Neural cell (in vitro differentiated cells): ENCODE measurements around the gene HADH. TPM values are rescaled to one million over a fixed set of nuclear protein-coding genes. Genes with fewer than 3 reads are reported as not detected.

Experiments
- H2AFZ ChIP-seq: fragments of 200-600, 300-800 bp; sonication (generic), shearing (Covaris generic); 2 replicates; pipeline ENCODE4 v1.6.0; 2014; ENCODE audit warnings: low read depth, mild to moderate bottlenecking, antibody characterized with exemption, low read length, moderate library complexity
- H3F3A ChIP-seq: fragments of 200-600 bp; shearing (Covaris generic); 2 replicates; pipeline ENCODE4 v1.6.1; 2016; ENCODE audit warnings: mild to moderate bottlenecking, moderate library complexity, mixed read lengths, antibody characterized with exemption, low read length; ENCODE audit not compliant: insufficient read depth, poor library complexity, severe bottlenecking
- H3K27ac ChIP-seq: fragments of 200-600, 300-800 bp; sonication (generic), shearing (Covaris generic); 2 replicates; pipeline ENCODE4 v1.5.1; 2014; ENCODE audit warnings: mild to moderate bottlenecking, low read length, moderate library complexity
- H3K27me3 ChIP-seq: fragments of 300-800, 200-600 bp; sonication (generic), shearing (Covaris generic); 2 replicates; pipeline ENCODE4 v1.6.0; 2014; ENCODE audit warnings: mild to moderate bottlenecking, low read depth, low read length, moderate library complexity; ENCODE audit not compliant: insufficient read depth
- H3K36me3 ChIP-seq: fragments of 300-800, 200-600 bp; sonication (generic), shearing (Covaris generic); 2 replicates; pipeline ENCODE4 v1.5.1; 2014; ENCODE audit warnings: mild to moderate bottlenecking, antibody characterized with exemption, low read length, moderate library complexity; ENCODE audit not compliant: insufficient read depth
- H3K4me2 ChIP-seq: fragments of 300-800, 200-600 bp; sonication (generic), shearing (Covaris generic); 2 replicates; pipeline ENCODE4 v1.6.0; 2014; ENCODE audit warnings: mild to moderate bottlenecking, low read length
- H3K4me3 ChIP-seq: fragments of 300-800, 200-600 bp; sonication (generic), shearing (Covaris generic); 2 replicates; pipeline ENCODE4 v1.5.1; 2014; ENCODE audit warnings: mild to moderate bottlenecking, low read length, moderate library complexity
- H3K79me2 ChIP-seq: fragments of 200-600 bp; shearing (Covaris generic); replicated peaks from 2 replicates; pipeline ENCODE4 v1.6.0; 2014; ENCODE audit warnings: mild to moderate bottlenecking, low read length, moderate library complexity; ENCODE audit not compliant: insufficient read depth
- H3K9ac ChIP-seq: fragments of 300-800, 200-600 bp; sonication (generic), shearing (Covaris generic); 2 replicates; pipeline ENCODE4 v1.6.1; 2016; ENCODE audit warnings: mild to moderate bottlenecking, low read length, mixed read lengths
- H3K9me2 ChIP-seq: fragments of 200-600 bp; shearing (Covaris generic); 2 replicates; pipeline ENCODE4 v1.6.1; 2016; ENCODE audit warnings: mild to moderate bottlenecking, low read length, mixed read lengths; ENCODE audit not compliant: insufficient read depth
- H3K9me3 ChIP-seq: fragments of 200-600, 300-800 bp; sonication (generic), shearing (Covaris generic); 2 replicates; pipeline ENCODE4 v1.6.1; 2016; ENCODE audit warnings: mild to moderate bottlenecking, mixed run types, low read length, moderate library complexity, mixed read lengths
- H4K20me1 ChIP-seq: fragments of 200-600 bp; shearing (Covaris generic); 2 replicates; pipeline ENCODE4 v1.6.1; 2016; ENCODE audit warnings: mild to moderate bottlenecking, mixed run types; ENCODE audit not compliant: insufficient read depth
- CTCF ChIP-seq: fragments of 450-650 bp; IDR thresholded peaks from 2 replicates; pipeline ENCODE4 v1.5.1; 2014; ENCODE audit warnings: antibody characterized with exemption, mild to moderate bottlenecking, moderate library complexity; ENCODE audit not compliant: poor library complexity, severe bottlenecking
- EP300 ChIP-seq: fragments of 450-650 bp; conservative IDR thresholded peaks from 2 replicates; pipeline ENCODE4 v1.6.1; 2014; ENCODE audit warnings: antibody characterized with exemption, mild to moderate bottlenecking, moderate library complexity; ENCODE audit not compliant: poor library complexity, severe bottlenecking
- EZH2 ChIP-seq: fragments of 200-600, 300-800 bp; shearing (Covaris generic), sonication (generic); IDR thresholded peaks from 2 replicates; pipeline ENCODE4 v1.6.1; 2014; ENCODE audit warnings: antibody characterized with exemption, low read length, borderline replicate concordance, mild to moderate bottlenecking; ENCODE audit not compliant: insufficient read depth, poor library complexity, severe bottlenecking
- MXI1 ChIP-seq: fragments of 450-650 bp; conservative IDR thresholded peaks from 2 replicates; pipeline ENCODE4 v1.6.1; 2014; ENCODE audit warnings: antibody characterized with exemption, mild to moderate bottlenecking; ENCODE audit not compliant: poor library complexity, severe bottlenecking
- POLR2AphosphoS5 ChIP-seq: IDR thresholded peaks from 2 replicates; pipeline ENCODE4 v1.6.1; 2012
- RAD21 ChIP-seq: fragments of 450-650 bp; conservative IDR thresholded peaks from 2 replicates; pipeline ENCODE4 v1.6.1; 2014; ENCODE audit warnings: antibody characterized with exemption, mild to moderate bottlenecking, moderate library complexity
- REST ChIP-seq: IDR thresholded peaks from 2 replicates; pipeline ENCODE4 v1.6.1; 2012; ENCODE audit warnings: borderline replicate concordance
- SMC3 ChIP-seq: fragments of 450-650 bp; conservative IDR thresholded peaks from 2 replicates; pipeline ENCODE4 v1.6.1; 2014; ENCODE audit warnings: antibody characterized with exemption, mild to moderate bottlenecking, moderate library complexity; ENCODE audit not compliant: poor library complexity
- TAF1 ChIP-seq: IDR thresholded peaks from 2 replicates; pipeline ENCODE4 v1.6.1; 2012; ENCODE audit warnings: low read depth
- polyA plus RNA-seq: library from polyadenylated mRNA; depleted of rRNA; stranded (reverse); fragments of >200 nt; gene quantifications from 2 replicates; pipeline ENCODE4 v1.2.3, GENCODE V29; 2014

The HADH gene
- polyA plus RNA-seq, 1 donor from 2014 or later = 25.7 TPM

- Histone ChIP-seq H3K79me2 (no peaks in the 10 kb centered on the region), H3K4me2 (no peak overlapping the region), H3K36me3 (no peaks in the 10 kb centered on the region), H3F3A (no peaks in the 10 kb centered on the region), H3K9me3 (no peaks in the 10 kb centered on the region), H3K9me2 (no peaks in the 10 kb centered on the region), H3K27me3 (no peaks in the 10 kb centered on the region), H2AFZ (no peak overlapping the region), H4K20me1 (no peaks in the 10 kb centered on the region), H3K4me3 (no peak overlapping the region), H3K27ac (no peak overlapping the region), H3K9ac (no peak overlapping the region)
- TF ChIP-seq REST = no peak
- TF ChIP-seq TAF1 = no peak
- TF ChIP-seq EP300 = no peak
- no peak for TF ChIP-seq SMC3
- TF ChIP-seq EZH2 = no peak
- no peak for TF ChIP-seq POLR2AphosphoS5
- TF ChIP-seq CTCF = no peak
- TF ChIP-seq RAD21 = no peak
Observed at GRCh38 chr4:107987916-107988762, 1.6 kb upstream of the HADH start.

- Histone ChIP-seq H3K4me2 (no peak overlapping the region), H2AFZ (no peak overlapping the region), H3K27ac (no peak overlapping the region)
Observed at GRCh38 chr4:107988763-107989035, 990 bp upstream of the HADH start.

GRCh38 chr4:107989162-107989536, 540 bp upstream of the HADH start:
- Histone ChIP-seq H3K9me3 (no peaks in the 10 kb centered on the region), H3K4me3 (peak overlapping the region; percentile 92), H3F3A (no peaks in the 10 kb centered on the region), H3K36me3 (no peaks in the 10 kb centered on the region), H3K27me3 (no peaks in the 10 kb centered on the region), H3K4me2 (peak overlapping the region; percentile 82), H3K9ac (peak overlapping the region; percentile 88), H4K20me1 (no peaks in the 10 kb centered on the region), H3K79me2 (peaks cover 5% of the 10 kb centered on the region), H3K9me2 (no peaks in the 10 kb centered on the region), H3K27ac (peak overlapping the region; percentile 47), H2AFZ (peak overlapping the region; percentile 83)
- TF ChIP-seq POLR2AphosphoS5 (no peak), TAF1 (no peak), REST (no peak), EZH2 (no peak), SMC3 (no peak), CTCF (no peak), RAD21 (no peak), MXI1 (no peak), EP300 (no peak)

More at GRCh38 chr4:107988763-107989035, 990 bp upstream of the HADH start:
- H3K79me2 ChIP-seq = peaks cover 3% of the 10 kb centered on the region
- H3K36me3 ChIP-seq = no peaks in the 10 kb centered on the region
- H3K27me3 ChIP-seq = no peaks in the 10 kb centered on the region
- no peaks in the 10 kb centered on the region for H3K9me2 ChIP-seq
- no peaks in the 10 kb centered on the region for H3K9me3 ChIP-seq
- no peaks in the 10 kb centered on the region for H4K20me1 ChIP-seq
- H3K4me3 ChIP-seq = peak overlapping the region; percentile 92
- H3F3A ChIP-seq = no peaks in the 10 kb centered on the region
- H3K9ac ChIP-seq = no peak overlapping the region
- no peak for TF ChIP-seq RAD21
